AG10803 (cell line): Measurements from ENCODE around the gene MRPS23.
A peak's percentile ranks its signal among the peaks of the same experiment; 100 is the strongest.

Source experiments
- DNase-seq: peaks from one replicate; pipeline ENCODE4 v3.0.0; 2010; ENCODE audit warnings: low read depth
- H3K4me3 ChIP-seq: 2 replicates; pipeline ENCODE4 v1.5.1; 2011; ENCODE audit warnings: mild to moderate bottlenecking, low read length, control low read depth
- TF ChIP-seq, protein P1 (sequence below): conservative IDR thresholded peaks from 2 replicates; pipeline ENCODE4 v1.5.1; 2011; ENCODE audit warnings: mild to moderate bottlenecking, low read length, control low read depth, inconsistent platforms

MRPS23 gene

DNA sequence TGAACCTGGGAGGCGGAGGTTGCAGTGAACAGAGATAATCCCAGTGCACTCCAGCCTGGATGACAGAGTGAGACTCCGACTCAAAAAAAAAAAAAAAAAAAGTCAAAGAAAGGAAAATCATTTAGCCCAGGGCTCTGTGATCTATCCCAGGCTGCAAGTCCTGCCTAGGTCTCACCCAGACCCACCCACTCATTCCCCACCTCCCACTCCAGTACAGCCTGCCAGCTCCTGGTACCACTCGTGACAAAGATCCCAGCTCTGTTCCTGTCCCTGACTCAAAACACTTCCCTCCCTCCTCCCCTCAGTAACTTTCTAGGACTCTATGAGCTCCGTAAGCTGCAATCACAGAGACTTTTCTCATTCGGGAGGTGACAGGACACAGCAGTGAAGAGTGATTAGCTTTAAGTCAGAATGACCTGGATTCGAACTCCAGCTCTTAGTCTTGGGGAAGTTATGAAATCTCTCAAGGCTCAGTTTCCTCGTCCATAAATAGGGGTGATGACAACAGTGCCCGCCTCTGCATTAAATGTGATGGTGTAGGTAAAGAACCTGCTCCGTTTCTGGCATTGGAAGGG is 28.0 kb upstream of the MRPS23 start:
- no peak for DNase-seq

DNA sequence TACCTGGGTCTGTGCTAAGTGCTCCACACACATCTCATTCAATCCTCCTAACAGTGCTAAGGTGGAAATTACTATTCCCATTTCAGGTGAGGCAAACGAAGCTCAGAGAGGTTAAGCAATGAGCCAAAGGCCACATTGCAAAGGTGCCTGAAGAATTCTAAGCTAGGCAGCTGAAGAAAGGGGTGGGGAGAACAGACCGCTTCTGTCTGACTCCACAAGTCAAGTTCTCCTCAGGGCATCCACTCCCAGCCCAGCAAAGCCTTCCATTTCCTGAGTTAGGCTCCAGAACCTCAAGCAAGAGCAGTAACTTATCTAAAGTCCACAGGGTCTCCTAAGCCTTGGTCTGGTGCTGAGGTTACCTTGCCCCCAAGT is 27.0 kb upstream of the MRPS23 start:
- H3K4me3 ChIP-seq, result no peak overlapping the region
- TF ChIP-seq, protein P1, sequence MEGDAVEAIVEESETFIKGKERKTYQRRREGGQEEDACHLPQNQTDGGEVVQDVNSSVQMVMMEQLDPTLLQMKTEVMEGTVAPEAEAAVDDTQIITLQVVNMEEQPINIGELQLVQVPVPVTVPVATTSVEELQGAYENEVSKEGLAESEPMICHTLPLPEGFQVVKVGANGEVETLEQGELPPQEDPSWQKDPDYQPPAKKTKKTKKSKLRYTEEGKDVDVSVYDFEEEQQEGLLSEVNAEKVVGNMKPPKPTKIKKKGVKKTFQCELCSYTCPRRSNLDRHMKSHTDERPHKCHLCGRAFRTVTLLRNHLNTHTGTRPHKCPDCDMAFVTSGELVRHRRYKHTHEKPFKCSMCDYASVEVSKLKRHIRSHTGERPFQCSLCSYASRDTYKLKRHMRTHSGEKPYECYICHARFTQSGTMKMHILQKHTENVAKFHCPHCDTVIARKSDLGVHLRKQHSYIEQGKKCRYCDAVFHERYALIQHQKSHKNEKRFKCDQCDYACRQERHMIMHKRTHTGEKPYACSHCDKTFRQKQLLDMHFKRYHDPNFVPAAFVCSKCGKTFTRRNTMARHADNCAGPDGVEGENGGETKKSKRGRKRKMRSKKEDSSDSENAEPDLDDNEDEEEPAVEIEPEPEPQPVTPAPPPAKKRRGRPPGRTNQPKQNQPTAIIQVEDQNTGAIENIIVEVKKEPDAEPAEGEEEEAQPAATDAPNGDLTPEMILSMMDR, result no peak
- DNase-seq, result no peak

More for the DNA sequence above, 28.0 kb upstream of the MRPS23 start:
- TF ChIP-seq, protein P1, result no peak
- no peak overlapping the region for H3K4me3 ChIP-seq

DNA sequence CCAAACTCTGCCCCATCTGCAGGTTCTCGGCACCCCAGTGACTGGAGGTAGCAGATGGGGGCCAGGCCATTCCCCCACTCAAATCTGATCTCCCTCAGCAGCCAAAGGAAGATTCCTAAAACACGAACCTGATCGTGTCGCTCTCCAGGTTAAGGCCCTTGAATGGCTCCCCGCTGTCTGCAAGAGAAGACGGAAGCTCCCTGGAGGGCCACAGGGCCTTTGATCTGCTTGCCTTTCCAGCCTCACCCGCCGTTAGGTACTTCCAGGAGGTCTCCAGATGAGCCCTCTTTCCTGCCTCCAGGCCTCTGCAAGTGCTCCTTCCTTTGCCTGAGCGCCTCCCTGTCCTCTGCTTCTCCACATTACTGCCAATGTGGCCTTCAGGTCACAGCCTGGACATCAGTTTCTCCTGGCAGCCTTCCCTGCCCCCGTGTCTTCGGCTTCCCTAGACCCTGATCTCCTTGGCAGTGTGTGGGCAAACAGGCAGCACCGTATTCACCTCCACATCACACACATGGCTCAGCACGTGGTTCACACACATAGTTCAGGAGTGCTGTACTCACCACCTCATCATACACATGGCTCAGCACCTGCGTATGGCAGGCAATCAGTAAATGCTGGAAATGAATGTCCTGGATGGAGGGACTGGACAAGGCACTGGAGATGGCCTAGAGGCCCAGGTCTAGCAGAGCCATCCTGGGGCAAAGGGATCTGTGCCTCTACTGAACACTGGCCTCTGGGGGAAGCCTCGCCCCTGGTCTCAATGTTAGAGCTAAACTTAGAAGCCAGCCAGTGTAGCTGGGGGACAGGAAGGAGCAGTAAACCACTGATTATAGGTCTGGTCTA is 26.4 kb upstream of the MRPS23 start:
- no peak overlapping the region for H3K4me3 ChIP-seq
- TF ChIP-seq, protein P1, result no peak
- no peak for DNase-seq

DNA sequence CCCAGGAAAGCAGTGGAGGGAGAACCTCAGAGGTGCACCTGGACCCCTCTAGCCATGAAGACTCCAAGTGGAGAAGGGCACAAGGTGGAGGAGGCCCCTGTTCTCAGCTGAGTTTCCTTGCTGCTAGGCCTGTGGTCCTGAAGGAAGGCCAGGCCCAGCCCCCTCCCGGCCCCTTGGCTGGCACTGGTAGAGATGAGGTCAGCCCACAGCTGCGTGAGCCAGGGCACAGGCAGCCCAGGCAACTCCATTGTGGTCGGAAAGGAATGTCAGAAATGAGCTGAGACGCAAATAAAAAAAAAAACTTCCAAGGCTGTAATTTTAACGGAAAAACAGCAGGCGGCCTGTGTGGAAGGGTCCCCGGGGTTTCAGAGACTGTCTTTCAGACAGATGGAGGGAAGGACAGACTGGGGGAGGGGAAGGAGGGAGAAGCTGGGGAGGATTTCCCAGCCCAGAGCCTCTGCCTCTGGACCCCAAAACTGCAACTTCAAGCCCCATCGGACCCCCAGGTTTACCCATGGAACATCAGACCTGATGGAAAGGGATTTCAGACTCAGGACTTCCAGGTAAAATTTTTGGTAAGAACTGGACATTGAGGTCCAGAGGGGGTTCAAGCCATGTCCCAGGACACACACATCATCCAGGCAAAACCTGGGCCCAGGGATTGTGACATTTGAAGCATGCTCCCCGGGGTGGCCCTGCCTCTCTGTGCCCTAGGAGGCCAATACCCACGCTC is 25.6 kb upstream of the MRPS23 start:
- H3K4me3 ChIP-seq, result peak overlapping the region; percentile 28
- peak; percentile 99 for DNase-seq
- TF ChIP-seq, protein P1, result peak; percentile 74

DNA sequence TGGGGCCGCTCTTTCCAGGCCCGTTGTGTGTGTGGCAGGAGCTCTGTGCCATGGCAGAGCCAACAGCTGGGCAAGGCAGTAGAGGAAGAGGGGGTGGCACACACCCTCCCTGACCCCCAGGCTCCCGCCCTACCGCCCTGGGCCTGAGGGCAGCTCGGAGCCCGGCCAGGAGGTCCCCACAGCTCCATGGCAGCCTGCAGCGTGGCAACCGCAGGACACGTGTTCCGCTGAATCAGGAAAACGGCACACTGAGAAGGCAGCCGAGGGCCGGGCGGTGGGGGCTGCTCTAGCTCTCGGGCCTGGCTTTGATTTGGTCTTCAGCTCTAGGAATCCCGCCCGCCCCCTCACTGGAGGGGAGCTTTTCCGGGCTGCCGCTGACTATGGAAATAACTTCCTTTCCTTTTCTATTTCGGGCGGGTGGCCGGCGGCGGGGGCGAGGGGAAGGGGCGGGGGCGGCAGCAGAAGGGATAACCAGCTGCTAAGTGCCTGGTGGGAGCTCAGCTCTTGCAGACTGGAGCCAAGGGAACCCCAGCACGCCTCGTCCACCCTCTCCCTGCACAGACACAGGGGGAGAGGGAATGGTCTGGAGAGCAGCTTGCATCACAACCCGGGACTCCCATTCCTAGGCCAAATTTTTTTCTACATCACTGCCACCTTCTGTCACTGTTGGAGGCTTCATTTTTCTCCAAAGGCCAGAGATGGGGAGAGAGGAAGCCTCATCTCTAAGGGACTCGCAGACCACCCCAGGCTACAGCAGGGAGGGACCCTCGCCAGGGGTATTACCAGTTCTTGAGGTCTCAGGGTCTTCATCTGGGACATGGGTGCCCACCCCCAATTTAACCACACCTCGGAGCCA is 24.8 kb upstream of the MRPS23 start:
- peak overlapping the region; percentile 28 for H3K4me3 ChIP-seq
- TF ChIP-seq, protein P1, result no peak
- DNase-seq, result peak; percentile 94

DNA sequence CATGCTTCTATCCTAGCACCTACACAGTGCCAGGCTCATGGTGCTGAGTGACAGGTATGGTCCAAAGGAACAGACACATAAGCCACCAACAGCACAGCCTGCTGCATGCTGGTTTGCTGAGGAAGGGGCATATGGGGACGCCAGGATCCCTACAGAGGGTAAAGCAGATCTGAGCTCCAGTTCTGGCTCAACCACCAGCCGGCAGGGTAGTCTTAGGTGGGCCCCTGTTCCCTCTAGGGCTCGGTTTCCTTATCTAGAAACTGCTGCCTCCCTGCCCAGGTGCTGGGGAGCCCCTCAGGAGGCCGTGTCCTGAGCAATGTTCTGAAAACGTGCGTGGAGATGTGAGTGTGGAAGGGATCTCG is 24.2 kb upstream of the MRPS23 start:
- TF ChIP-seq, protein P1, result no peak
- peak overlapping the region; percentile 24; the same call in 1 of the 2 replicates for H3K4me3 ChIP-seq

More for the DNA sequence above, 24.2 kb upstream of the MRPS23 start:
- no peak for DNase-seq
